Measurements from ENCODE around the gene CD3G. TPM values are rescaled to one million over a fixed set of nuclear protein-coding genes. Genes with fewer than 3 reads are reported as not detected.

CD3G gene
- total and polyA plus RNA-seq, 9 of the 15 experiments (the other 6 are each of a cell fraction or from before 2014, with no cell fraction given), result 0.30 to 1.7 (median 0.47) TPM

DNA sequence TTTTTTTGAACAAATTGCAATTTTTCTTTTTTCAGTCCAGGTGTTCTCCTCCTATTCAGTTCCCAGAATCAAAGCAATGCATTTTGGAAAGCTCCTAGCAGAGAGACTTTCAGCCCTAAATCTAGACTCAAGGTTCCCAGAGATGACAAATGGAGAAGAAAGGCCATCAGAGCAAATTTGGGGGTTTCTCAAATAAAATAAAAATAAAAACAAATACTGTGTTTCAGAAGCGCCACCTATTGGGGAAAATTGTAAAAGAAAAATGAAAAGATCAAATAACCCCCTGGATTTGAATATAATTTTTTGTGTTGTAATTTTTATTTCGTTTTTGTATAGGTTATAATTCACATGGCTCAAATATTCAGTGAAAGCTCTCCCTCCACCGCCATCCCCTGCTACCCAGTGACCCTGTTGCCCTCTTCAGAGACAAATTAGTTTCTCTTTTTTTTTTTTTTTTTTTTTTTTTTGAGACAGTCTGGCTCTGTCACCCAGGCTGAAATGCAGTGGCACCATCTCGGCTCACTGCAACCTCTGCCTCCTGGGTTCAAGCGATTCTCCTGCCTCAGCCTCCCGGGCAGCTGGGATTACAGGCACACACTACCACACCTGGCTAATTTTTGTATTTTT lies 9.1 kb downstream of the CD3G start (continued):
- no peak for TF ChIP-seq PHF21A (IDR thresholded peaks at IDR 0.05; ENCODE audit: borderline replicate concordance, low read depth)
- TF ChIP-seq ZNF384 (IDR thresholded peaks at IDR 0.05; ENCODE audit: low read depth, low read length), result 0 out of 2 replicates have a peak, but pooled peaks have one; percentile 7
- TF ChIP-seq, protein P1, sequence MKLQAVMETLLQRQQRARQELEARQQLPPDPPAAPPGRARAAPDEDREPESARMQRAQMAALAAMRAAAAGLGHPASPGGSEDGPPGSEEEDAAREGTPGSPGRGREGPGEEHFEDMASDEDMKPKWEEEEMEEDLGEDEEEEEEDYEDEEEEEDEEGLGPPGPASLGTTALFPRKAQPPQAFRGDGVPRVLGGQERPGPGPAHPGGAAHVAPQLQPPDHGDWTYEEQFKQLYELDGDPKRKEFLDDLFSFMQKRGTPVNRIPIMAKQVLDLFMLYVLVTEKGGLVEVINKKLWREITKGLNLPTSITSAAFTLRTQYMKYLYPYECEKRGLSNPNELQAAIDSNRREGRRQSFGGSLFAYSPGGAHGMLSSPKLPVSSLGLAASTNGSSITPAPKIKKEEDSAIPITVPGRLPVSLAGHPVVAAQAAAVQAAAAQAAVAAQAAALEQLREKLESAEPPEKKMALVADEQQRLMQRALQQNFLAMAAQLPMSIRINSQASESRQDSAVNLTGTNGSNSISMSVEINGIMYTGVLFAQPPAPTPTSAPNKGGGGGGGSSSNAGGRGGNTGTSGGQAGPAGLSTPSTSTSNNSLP (IDR thresholded peaks at IDR 0.05; ENCODE audit: borderline replicate concordance, low read depth, low read length), result peak; percentile 84; the same call in 1 of the 2 replicates
- TF ChIP-seq, protein P2, sequence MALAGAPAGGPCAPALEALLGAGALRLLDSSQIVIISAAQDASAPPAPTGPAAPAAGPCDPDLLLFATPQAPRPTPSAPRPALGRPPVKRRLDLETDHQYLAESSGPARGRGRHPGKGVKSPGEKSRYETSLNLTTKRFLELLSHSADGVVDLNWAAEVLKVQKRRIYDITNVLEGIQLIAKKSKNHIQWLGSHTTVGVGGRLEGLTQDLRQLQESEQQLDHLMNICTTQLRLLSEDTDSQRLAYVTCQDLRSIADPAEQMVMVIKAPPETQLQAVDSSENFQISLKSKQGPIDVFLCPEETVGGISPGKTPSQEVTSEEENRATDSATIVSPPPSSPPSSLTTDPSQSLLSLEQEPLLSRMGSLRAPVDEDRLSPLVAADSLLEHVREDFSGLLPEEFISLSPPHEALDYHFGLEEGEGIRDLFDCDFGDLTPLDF (CRISPR knock-in tag; IDR thresholded peaks at IDR 0.05), result no peak
- TF ChIP-seq MEF2D (tag; conservative IDR thresholded peaks at IDR 0.05; ENCODE audit: low read depth), result no peak
- TF ChIP-seq, protein P3, sequence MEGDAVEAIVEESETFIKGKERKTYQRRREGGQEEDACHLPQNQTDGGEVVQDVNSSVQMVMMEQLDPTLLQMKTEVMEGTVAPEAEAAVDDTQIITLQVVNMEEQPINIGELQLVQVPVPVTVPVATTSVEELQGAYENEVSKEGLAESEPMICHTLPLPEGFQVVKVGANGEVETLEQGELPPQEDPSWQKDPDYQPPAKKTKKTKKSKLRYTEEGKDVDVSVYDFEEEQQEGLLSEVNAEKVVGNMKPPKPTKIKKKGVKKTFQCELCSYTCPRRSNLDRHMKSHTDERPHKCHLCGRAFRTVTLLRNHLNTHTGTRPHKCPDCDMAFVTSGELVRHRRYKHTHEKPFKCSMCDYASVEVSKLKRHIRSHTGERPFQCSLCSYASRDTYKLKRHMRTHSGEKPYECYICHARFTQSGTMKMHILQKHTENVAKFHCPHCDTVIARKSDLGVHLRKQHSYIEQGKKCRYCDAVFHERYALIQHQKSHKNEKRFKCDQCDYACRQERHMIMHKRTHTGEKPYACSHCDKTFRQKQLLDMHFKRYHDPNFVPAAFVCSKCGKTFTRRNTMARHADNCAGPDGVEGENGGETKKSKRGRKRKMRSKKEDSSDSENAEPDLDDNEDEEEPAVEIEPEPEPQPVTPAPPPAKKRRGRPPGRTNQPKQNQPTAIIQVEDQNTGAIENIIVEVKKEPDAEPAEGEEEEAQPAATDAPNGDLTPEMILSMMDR (IDR thresholded peaks at IDR 0.05 in 2 of 3, conservative IDR thresholded peaks at IDR 0.05 in 1 of 3; ENCODE audit: insufficient read depth in 2 of 3, low read depth in 1 of 3, low read length in 3 of 3), result peak; percentile 40 to 75 (median 46); a peak in 4 of 6 replicates
- TF ChIP-seq ZNF766 (CRISPR knock-in tag; conservative IDR thresholded peaks at IDR 0.05), result 0 out of 2 replicates have a peak, but pooled peaks have one; percentile 33
- no peak for TF ChIP-seq NEUROD1 (IDR thresholded peaks at IDR 0.05; ENCODE audit: borderline replicate concordance, low read depth, low read length, partially characterized antibody)
- TF ChIP-seq SMC3 (conservative IDR thresholded peaks at IDR 0.05; ENCODE audit: insufficient read depth, low read depth, low read length), result 0 out of 2 replicates have a peak, but pooled peaks have one; percentile 22
